GM20000 (cell line): Measurements from ENCODE around the gene MERTK.

Experiments
- DNase-seq: peaks from one replicate; pipeline ENCODE4 v3.0.0; 2012; ENCODE audit warnings: low spot score
- TF ChIP-seq, protein P1 (sequence below): IDR thresholded peaks from 2 replicates; pipeline ENCODE4 v1.5.1; 2012; ENCODE audit warnings: mild to moderate bottlenecking, control low read depth; ENCODE audit errors: extremely low read depth, missing control alignments

MERTK gene

DNA sequence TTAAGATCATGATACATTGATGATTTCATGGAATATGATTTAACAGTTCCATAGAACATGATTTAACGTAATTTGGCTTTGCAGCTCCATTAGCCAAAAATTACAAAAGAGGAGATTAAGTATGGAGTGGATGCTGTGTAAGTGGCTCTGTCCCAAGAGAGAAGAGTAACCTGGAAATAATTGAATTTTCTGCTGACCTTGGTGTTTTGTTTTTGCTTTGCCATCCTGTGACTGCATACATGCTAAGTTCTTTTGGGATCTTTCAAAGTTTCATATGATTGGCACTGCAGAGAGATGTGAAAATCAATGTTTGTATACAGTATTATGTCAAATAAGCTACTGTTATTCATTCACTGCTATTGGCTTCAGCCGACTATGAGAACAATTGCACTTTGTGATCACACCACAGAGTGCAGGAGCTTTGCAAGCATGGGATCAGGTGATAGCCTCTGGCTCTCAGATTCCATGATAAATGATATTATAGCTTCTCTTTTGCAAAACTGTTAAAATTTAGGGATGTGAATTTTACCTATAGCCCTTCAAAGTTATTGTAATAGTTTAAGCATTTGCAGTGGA lies 110.6 kb downstream of the MERTK start:
- no peak for DNase-seq
- TF ChIP-seq, protein P1, sequence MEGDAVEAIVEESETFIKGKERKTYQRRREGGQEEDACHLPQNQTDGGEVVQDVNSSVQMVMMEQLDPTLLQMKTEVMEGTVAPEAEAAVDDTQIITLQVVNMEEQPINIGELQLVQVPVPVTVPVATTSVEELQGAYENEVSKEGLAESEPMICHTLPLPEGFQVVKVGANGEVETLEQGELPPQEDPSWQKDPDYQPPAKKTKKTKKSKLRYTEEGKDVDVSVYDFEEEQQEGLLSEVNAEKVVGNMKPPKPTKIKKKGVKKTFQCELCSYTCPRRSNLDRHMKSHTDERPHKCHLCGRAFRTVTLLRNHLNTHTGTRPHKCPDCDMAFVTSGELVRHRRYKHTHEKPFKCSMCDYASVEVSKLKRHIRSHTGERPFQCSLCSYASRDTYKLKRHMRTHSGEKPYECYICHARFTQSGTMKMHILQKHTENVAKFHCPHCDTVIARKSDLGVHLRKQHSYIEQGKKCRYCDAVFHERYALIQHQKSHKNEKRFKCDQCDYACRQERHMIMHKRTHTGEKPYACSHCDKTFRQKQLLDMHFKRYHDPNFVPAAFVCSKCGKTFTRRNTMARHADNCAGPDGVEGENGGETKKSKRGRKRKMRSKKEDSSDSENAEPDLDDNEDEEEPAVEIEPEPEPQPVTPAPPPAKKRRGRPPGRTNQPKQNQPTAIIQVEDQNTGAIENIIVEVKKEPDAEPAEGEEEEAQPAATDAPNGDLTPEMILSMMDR = no peak

DNA sequence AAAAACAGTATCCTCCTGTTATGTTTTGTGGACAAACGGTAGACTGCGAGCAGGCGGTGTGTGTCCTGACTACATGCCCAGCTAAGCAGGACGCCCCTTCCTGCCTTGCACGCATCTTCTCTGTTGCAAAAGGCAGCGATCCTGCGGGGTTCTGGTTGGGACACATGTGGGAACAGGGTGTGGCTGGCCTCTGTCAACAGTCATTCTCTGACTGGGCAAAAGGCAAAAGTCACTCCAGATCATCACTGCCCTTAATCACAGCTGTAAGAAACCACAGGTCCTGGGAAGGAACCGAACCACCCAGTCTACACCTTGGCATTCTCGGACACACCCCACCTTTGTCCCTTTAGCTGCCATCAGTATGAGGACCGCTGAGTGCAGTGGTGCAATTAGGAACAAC lies 112.3 kb downstream of the MERTK start:
- DNase-seq = no peak

DNA sequence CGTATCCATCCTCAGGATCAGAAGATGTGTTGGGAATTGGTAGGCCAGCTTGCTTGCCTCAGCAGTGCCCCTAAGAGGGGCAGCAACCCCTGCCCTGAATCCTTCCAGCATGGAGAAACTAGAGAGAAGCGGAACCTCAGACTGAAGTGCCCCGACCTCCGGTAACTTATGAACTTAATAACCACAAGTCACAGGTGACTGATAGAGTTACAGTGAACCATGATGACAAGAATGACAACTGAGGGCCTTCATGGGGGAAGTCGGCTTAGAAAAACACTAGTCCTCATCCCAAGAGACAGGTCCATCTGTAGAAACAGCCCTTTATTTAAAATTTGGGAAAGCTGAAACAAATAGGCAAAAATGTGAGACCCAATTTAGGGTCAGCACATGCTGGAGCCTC lies 114.1 kb downstream of the MERTK start:
- TF ChIP-seq, protein P1 = no peak
- no peak for DNase-seq

More for the DNA sequence above, 112.3 kb downstream of the MERTK start:
- TF ChIP-seq, protein P1 = no peak

DNA sequence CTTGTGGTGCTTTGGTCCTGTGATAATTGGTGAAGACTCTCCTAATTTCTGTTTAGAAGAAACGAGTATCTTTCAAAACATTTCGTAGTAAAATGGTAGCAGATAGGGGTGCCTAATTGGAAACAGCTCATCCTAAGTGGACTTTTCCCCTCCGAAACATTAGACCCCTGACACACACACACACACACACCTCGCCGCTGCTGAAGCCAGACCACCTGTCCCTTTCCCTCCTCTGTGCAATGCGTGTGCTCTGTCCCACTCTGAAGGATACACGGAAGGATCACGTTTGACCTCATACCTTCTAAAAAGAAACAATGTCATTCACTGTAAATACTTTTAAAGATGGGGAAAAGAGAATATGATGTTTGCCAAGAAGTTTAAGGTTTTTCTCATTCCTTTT lies 120.4 kb downstream of the MERTK start:
- DNase-seq = no peak
- TF ChIP-seq, protein P1 = no peak

DNA sequence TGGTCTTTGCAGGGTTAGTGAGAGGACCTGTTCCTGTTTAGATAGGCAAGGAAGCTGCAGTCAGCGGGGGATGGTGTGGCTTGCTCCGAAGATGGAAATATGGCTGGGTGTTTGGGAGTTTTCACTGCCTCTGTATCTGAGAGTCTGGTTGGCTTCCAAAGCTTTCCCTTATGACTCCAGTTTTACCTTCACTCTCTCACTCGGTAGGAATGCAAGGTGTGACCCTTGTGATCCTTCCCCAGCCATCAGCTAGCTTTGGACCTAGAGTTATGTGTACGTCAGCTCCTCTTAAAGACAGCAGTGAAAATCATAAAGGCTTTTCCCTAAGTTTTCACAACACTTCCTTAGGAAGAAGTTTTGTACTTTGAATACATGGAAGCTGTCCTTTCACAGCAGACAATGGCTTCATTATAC lies 121.2 kb downstream of the MERTK start:
- no peak for DNase-seq
- TF ChIP-seq, protein P1 = no peak

DNA sequence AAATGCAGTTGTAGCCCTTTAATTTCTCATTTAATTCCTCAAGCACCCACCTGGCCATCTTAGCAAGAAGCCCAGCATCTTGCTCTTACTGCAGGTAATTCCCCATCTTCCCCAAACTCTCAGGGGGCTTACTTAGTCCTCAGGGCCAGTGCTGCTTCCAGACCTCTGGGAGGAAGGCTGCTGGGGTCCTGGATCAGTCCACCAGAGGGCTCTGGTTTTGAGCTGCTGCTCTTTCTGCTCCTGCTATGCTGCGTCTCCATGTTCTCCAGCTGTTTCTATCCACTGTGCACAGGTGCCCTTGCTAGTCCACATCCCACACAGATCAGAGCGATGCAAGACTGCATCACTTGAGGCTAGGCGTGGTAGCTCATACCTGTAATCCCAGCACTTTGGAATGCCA lies 122.2 kb downstream of the MERTK start:
- DNase-seq = no peak
- TF ChIP-seq, protein P1 = no peak

DNA sequence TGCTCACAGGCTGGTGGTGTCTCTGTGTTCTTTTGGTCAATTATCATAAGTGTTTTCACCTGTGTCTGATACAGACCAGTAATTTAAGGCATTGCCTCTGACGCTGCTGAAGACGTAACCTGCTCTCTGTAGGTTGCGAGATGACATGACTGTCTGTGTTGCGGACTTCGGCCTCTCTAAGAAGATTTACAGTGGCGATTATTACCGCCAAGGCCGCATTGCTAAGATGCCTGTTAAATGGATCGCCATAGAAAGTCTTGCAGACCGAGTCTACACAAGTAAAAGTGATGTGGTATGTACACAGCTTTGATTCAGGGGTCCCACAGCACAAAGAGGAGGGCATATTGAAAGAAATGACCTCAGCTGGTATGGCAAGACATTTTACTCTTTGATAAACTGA lies 122.9 kb downstream of the MERTK start:
- TF ChIP-seq, protein P1 = no peak
- DNase-seq = no peak
